HEK293 (cell line): Measurements from ENCODE around the gene CYP2E1.
"Not testable (repeated sequence)": the region's sequence is repeated elsewhere in the genome, so short reads cannot be mapped to it uniquely, and the experiment has no call there.

Experiments
- KLF1 ChIP-seq: fragments of 450-650 bp; formaldehyde crosslinking; IDR thresholded peaks from 2 replicates; pipeline ENCODE4 v1.5.1; 2016; ENCODE audit warnings: missing biosample characterization, missing genetic modification characterization
- KLF16 ChIP-seq: fragments of 450-650 bp; formaldehyde crosslinking; IDR thresholded peaks from 2 replicates; pipeline ENCODE4 v1.5.1; 2017; ENCODE audit warnings: missing biosample characterization, missing genetic modification characterization
- ZNF416 ChIP-seq: fragments of 450-650 bp; formaldehyde crosslinking; IDR thresholded peaks from 2 replicates; pipeline ENCODE4 v1.5.1; 2016; ENCODE audit warnings: missing biosample characterization, missing genetic modification characterization
- TF ChIP-seq, protein P1 (sequence below): fragments of 450-650 bp; formaldehyde crosslinking; IDR thresholded peaks from 2 replicates; pipeline ENCODE4 v1.5.1; 2016; ENCODE audit warnings: missing biosample characterization, missing genetic modification characterization
- TF ChIP-seq, protein P2 (sequence below): fragments of 450-650 bp; formaldehyde crosslinking; optimal IDR thresholded peaks from 2 replicates; pipeline ENCODE3; 2016; ENCODE audit warnings: missing biosample characterization, mild to moderate bottlenecking, missing genetic modification characterization
- TF ChIP-seq, protein P3 (sequence below): fragments of 450-650 bp; formaldehyde crosslinking; IDR thresholded peaks from 2 replicates; pipeline ENCODE4 v1.5.1; 2016; ENCODE audit warnings: missing biosample characterization, missing genetic modification characterization

DNA sequence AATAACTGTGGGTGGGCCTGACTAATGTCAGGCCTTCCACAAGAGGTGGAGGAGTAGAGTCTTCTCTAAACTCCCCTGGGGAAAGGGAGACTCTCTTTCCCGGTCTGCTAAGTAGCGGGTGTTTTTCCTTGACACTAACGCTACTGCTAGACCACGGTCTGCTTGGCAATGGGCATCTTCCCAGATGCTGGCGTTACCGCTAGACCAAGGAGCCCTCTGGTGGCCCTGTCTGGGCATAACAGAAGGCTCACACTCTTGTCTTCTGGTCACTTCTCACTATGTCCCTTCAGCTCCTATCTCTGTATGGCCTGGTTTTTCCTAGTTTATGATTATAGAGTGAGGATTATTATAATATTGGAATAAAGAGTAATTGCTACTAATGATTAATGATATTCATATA, 29.8 kb upstream of the CYP2E1 start:
- TF ChIP-seq, protein P1, sequence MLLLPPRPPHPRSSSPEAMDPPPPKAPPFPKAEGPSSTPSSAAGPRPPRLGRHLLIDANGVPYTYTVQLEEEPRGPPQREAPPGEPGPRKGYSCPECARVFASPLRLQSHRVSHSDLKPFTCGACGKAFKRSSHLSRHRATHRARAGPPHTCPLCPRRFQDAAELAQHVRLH (tag by site-specific recombination), result not testable (repeated sequence)
- not testable (repeated sequence) for TF ChIP-seq ZNF416, KLF16, KLF1 (tag by site-specific recombination)
- TF ChIP-seq, protein P2, sequence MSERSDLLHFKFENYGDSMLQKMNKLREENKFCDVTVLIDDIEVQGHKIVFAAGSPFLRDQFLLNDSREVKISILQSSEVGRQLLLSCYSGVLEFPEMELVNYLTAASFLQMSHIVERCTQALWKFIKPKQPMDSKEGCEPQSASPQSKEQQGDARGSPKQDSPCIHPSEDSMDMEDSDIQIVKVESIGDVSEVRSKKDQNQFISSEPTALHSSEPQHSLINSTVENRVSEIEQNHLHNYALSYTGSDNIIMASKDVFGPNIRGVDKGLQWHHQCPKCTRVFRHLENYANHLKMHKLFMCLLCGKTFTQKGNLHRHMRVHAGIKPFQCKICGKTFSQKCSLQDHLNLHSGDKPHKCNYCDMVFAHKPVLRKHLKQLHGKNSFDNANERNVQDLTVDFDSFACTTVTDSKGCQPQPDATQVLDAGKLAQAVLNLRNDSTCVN (tag by site-specific recombination), result not testable (repeated sequence)
- TF ChIP-seq, protein P3, sequence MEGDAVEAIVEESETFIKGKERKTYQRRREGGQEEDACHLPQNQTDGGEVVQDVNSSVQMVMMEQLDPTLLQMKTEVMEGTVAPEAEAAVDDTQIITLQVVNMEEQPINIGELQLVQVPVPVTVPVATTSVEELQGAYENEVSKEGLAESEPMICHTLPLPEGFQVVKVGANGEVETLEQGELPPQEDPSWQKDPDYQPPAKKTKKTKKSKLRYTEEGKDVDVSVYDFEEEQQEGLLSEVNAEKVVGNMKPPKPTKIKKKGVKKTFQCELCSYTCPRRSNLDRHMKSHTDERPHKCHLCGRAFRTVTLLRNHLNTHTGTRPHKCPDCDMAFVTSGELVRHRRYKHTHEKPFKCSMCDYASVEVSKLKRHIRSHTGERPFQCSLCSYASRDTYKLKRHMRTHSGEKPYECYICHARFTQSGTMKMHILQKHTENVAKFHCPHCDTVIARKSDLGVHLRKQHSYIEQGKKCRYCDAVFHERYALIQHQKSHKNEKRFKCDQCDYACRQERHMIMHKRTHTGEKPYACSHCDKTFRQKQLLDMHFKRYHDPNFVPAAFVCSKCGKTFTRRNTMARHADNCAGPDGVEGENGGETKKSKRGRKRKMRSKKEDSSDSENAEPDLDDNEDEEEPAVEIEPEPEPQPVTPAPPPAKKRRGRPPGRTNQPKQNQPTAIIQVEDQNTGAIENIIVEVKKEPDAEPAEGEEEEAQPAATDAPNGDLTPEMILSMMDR (tag by site-specific recombination), result not testable (repeated sequence)
